Sigmoid colon (tissue), 4 donors: ENCODE data around the gene CD300E.

Source experiments
- CTCF ChIP-seq, 4 experiments: fragments of 450-650 bp in 3 of 4; fragments of 200-600 bp in 1 of 4; IDR thresholded peaks; one replicate each; pipeline ENCODE4 v1.5.1; 2016 to 2019; ENCODE audit warnings: antibody characterized with exemption in 4 of 4, mild to moderate bottlenecking in 3 of 4, moderate library complexity in 2 of 4
- POLR2AphosphoS5 ChIP-seq, 4 donors: sonication (generic); formaldehyde crosslinking; IDR thresholded peaks; one replicate each; pipeline ENCODE4 v1.6.1; 2017; ENCODE audit warnings: antibody characterized with exemption in 4 of 4

- TF ChIP-seq CTCF (IDR thresholded peaks at IDR 0.05) (no peak), POLR2AphosphoS5 (IDR thresholded peaks at IDR 0.05) (no peak)
Observed at GRCh38 chr17:74599023-74599399, 24.5 kb downstream of the CD300E start.
